Brain microvascular endothelial cell (primary cell): Measurements from ENCODE around the gene TSR2.

Experiments used
- DNase-seq: peaks from one replicate; pipeline ENCODE4 v3.0.0-alpha.2; 2020
- H3K27ac ChIP-seq: fragments of 250-450 bp; sonication (Bioruptor Pico); 2 replicates; pipeline ENCODE4 v1.5.1; 2020; ENCODE audit warnings: mild to moderate bottlenecking, moderate library complexity
- H3K27me3 ChIP-seq: fragments of 250-450 bp; sonication (Bioruptor Pico); replicated peaks from 2 replicates; pipeline ENCODE4 v1.5.1; 2020; ENCODE audit warnings: mild to moderate bottlenecking
- H3K36me3 ChIP-seq: fragments of 250-450 bp; sonication (Bioruptor Pico); replicated peaks from 2 replicates; pipeline ENCODE4 v1.5.1; 2020; ENCODE audit warnings: mild to moderate bottlenecking
- H3K4me3 ChIP-seq: 2 replicates; pipeline ENCODE4 v1.5.1; 2011; ENCODE audit warnings: low read depth, mild to moderate bottlenecking, control low read depth, low read length, moderate library complexity
- in situ Hi-C: cut with HindIII; loops from 2 replicates; pipeline ENCODE4 v1.10.0; 2017; ENCODE audit warnings: low sequenced_read_pairs, low pct_ligation_motif_present
- TF ChIP-seq, protein P1 (sequence below): IDR thresholded peaks from 2 replicates; pipeline ENCODE4 v1.5.1; 2011; ENCODE audit warnings: low read depth, mild to moderate bottlenecking, moderate library complexity, low read length, control low read depth, inconsistent platforms; ENCODE audit errors: missing control alignments

The TSR2 gene

DNA sequence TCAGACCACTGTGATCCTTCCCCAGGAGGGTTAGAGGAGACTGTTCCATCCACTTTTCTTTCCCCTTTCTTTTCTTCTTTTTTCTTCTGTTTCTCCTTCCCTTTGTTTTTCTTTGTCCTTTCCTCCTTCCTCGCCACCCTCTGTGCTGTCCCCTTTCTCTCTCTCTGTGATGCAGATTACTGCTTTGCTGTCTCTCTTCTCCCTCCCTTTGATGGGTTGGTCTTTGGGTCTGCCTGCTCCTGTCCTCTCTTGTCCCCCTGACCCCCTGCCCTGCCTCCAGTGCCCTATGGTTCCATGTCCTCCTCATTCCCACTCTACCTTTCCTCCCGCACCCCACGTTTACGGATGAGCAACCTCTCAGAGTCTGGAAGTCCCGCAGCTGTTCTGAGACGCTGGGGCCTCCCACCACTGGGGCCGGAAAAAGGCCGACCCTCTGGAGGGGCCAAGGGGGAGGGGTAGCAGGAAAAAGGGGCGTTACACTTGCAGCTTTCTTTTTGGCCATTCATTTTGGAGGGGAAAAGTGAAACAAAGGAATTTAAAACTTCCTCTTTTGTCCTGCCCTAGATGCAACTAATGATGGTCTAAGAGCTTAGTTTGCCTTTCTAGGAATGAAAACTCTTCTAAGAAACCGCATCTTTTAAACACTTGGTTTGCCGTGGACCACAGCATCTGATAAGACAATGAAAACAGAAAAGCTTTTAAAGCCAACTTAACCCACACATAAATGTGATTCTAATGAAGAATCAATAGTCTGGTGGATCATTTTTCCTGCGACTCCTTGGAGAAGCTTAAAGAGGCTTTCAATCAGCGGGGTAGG is 24.5 kb upstream of the TSR2 start:
- TF ChIP-seq, protein P1, sequence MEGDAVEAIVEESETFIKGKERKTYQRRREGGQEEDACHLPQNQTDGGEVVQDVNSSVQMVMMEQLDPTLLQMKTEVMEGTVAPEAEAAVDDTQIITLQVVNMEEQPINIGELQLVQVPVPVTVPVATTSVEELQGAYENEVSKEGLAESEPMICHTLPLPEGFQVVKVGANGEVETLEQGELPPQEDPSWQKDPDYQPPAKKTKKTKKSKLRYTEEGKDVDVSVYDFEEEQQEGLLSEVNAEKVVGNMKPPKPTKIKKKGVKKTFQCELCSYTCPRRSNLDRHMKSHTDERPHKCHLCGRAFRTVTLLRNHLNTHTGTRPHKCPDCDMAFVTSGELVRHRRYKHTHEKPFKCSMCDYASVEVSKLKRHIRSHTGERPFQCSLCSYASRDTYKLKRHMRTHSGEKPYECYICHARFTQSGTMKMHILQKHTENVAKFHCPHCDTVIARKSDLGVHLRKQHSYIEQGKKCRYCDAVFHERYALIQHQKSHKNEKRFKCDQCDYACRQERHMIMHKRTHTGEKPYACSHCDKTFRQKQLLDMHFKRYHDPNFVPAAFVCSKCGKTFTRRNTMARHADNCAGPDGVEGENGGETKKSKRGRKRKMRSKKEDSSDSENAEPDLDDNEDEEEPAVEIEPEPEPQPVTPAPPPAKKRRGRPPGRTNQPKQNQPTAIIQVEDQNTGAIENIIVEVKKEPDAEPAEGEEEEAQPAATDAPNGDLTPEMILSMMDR, result no peak
- in situ Hi-C loops, result no loop called here
- no peak overlapping the region for H3K27ac ChIP-seq

GRCh38 chrX:54416965-54417364 is 23.2 kb upstream of the TSR2 start:
- in situ Hi-C loops, result no loop called here
- no peaks in the 10 kb centered on the region for H3K27me3 ChIP-seq
- TF ChIP-seq, protein P1, result no peak
- no peak for DNase-seq
- no peak overlapping the region for H3K4me3 ChIP-seq
- H3K27ac ChIP-seq, result no peak overlapping the region
- no peaks in the 10 kb centered on the region for H3K36me3 ChIP-seq

More for the DNA sequence above, 24.5 kb upstream of the TSR2 start:
- DNase-seq, result no peak
- Histone ChIP-seq H3K27me3 (no peaks in the 10 kb centered on the region), H3K36me3 (no peaks in the 10 kb centered on the region), H3K4me3 (no peak overlapping the region)

GRCh38 chrX:54419559-54420302 is 20.5 kb upstream of the TSR2 start:
- in situ Hi-C loops, result no loop called here
- no peak for DNase-seq
- Histone ChIP-seq H3K36me3 (no peaks in the 10 kb centered on the region), H3K27me3 (no peaks in the 10 kb centered on the region), H3K4me3 (no peak overlapping the region), H3K27ac (no peak overlapping the region)
- TF ChIP-seq, protein P1, result no peak

DNA sequence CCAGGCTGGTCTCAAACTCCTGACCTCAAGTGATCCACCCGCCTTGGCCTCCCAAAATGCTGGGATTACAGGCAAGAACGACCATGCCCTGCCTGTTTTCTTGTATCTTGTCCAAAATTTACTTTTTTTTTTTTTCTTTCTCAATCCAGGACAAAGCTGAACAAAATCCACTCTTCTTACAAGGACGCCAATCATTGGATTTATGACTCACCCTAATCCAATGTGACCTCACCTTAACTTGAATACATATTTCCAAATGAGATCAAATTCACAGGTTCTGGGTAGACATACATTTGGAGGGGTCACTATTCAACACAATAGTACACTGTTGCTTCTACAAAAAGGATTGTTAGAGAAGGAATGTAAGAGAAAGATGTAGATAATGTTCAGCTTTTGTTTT is 18.0 kb upstream of the TSR2 start:
- H3K27me3 ChIP-seq, result no peaks in the 10 kb centered on the region
- no peaks in the 10 kb centered on the region for H3K36me3 ChIP-seq
- in situ Hi-C loops, result no loop called here
- no peak overlapping the region for H3K4me3 ChIP-seq
- TF ChIP-seq, protein P1, result no peak
- H3K27ac ChIP-seq, result no peak overlapping the region
- DNase-seq, result no peak

DNA sequence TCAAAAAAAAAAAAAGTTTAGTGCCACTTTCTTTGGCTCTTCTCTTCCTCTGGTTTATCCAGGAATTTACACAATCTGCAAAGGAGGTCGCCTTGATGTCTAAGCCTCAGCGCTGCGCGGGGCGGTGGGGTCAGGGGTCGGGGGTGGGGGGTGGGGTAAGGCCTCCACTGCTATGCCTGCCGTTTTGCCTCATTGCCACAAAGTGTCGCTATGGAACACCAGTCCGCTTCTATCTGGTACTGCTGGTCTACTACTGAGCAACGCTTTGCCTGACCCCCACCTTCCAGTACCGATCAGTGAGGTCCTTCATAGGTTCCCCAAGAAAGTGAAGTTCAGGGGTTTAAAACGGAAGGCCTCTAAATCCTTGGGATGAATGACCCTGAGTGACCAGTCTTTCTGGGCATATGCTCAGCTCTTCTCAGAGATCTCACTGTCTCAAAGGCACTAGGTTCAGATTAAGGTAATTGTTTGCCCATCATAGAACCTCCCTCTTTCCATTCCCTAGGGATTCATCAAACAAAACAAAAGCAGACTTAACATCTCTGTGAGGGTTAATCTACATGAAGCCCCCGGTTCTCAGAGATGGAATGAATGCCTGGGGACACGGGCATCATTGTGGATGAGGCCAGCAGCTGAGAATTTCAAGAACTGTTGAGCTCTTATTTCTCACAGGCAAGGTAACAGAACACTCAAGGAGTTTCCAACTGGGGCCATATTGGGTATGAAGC is 16.9 kb upstream of the TSR2 start:
- no peaks in the 10 kb centered on the region for H3K27me3 ChIP-seq
- in situ Hi-C loops, result no loop called here
- H3K4me3 ChIP-seq, result no peak overlapping the region
- H3K36me3 ChIP-seq, result no peaks in the 10 kb centered on the region
- peak; percentile 3 for DNase-seq
- H3K27ac ChIP-seq, result no peak overlapping the region
- TF ChIP-seq, protein P1, result peak; percentile 12
